ENCODE data around the gene BATF3. TPM values are rescaled to one million over a fixed set of nuclear protein-coding genes. Genes with fewer than 3 reads are reported as not detected.
A peak's percentile ranks its signal among the peaks of the same experiment; 100 is the strongest.

BATF3 gene
- total and polyA plus RNA-seq, 9 of the 15 experiments (the other 6 are each of a cell fraction or from before 2014, with no cell fraction given), result 0.40 to 3.8 (median 2.0) TPM

DNA sequence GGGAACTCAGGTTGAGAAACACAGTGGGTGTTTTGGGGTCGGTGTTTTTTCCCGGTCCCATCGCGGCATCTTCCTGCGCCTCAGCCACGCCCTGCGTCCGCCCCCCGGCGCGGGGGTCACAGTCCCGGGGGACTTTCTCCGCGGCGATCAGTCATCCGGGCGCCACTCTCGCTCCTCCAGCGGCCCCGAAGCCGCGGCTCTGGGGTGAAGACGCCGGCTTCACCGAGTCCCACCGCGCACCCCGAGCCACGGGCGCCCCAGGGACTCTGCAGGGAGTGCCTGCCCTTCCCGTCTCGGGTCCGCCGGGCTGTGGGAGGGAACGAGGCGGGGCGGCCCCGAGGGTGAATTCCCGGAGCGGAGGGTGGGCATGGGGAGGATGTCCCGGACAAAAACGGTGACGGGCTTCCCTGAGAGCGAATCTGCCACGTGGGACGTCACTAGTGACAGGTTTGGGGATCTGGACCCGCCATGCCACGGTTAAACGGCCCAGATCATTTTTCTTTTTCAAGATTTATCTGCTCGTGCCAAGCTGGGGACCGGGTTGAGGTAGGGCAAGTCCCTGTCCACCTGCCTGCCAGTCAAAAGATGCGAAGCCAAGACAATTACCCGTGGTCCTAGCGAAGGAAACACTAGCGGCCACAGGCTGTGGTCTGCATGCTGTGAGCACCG is 717 bp upstream of the BATF3 start:
- Histone ChIP-seq H4K20me1 (replicated peaks; ENCODE audit: control insufficient read depth, insufficient read depth, low read length) (no peaks in the 10 kb centered on the region), H3K79me2 (ENCODE audit: control insufficient read depth, insufficient read depth, low read length) (no peaks in the 10 kb centered on the region), H3K4me2 (ENCODE audit: insufficient read depth, low read length) (peak overlapping the region; percentile 83), H3K4me1 (replicated peaks in 1 of 2; ENCODE audit: control insufficient read depth in 2 of 2, insufficient read depth in 2 of 2, low read length in 2 of 2) (peaks cover 19 to 23% of the 10 kb centered on the region in 2 experiments), H3K9me1 (ENCODE audit: control insufficient read depth, insufficient read depth, low read length) (no peaks in the 10 kb centered on the region), H2AFZ (ENCODE audit: low read depth, low read length) (peak overlapping the region; percentile 50; the same call in 1 of the 2 replicates), H3K27me3 (ENCODE audit: control insufficient read depth in 2 of 2, insufficient read depth in 2 of 2, low read length in 2 of 2) (peaks cover 43 to 45% of the 10 kb centered on the region in 2 experiments), H3K9me3 (replicated peaks; ENCODE audit: control insufficient read depth, insufficient read depth, low read depth, low read length) (no peaks in the 10 kb centered on the region), H3K36me3 (ENCODE audit: control insufficient read depth, insufficient read depth, low read length) (no peaks in the 10 kb centered on the region), H3K27ac (ENCODE audit: extremely low read depth, low read depth, low read length) (no peak overlapping the region), H3K9ac (ENCODE audit: insufficient read depth in 1 of 2, low read depth in 2 of 2, low read length in 2 of 2) (peak overlapping the region in 1 of 2 experiments; percentile 72; a peak in 2 of 4 replicates), H3K4me3 (peak overlapping the region; percentile 46)
- no TSS peak for BruUV-seq (replicated peaks)
- DNase-seq (ENCODE audit: extremely low read depth in 1 of 4, low spot score in 3 of 4) (peak in 2 of 4 experiments; percentile 55 to 57), FAIRE-seq (no peak), ATAC-seq (0 out of 3 replicates have a peak, but pooled peaks have one; percentile 2)
- in situ Hi-C loops (cut with MboI), result no loop called here
- POLR2A ChIA-PET, result interaction anchor here (1.8 kb wide), 1 partner anchor 29 kb away, joined by 4 read pairs; no protein-coding TSS in a partner anchor
- TF ChIP-seq POLR2G (IDR thresholded peaks at IDR 0.05; ENCODE audit: low read depth, low read length) (0 out of 2 replicates have a peak, but pooled peaks have one; percentile 32), FIP1L1 (IDR thresholded peaks at IDR 0.05; ENCODE audit: low read depth, low read length, poor library complexity, severe bottlenecking) (peak; percentile 5), SAFB (IDR thresholded peaks at IDR 0.05; ENCODE audit: borderline replicate concordance, low read depth, low read length) (0 out of 2 replicates have a peak, but pooled peaks have one; percentile 61), FOXK2 (conservative IDR thresholded peaks at IDR 0.05 in 1 of 2, IDR thresholded peaks at IDR 0.05 in 1 of 2; ENCODE audit: low read depth in 2 of 2) (no peak), NFYB (IDR thresholded peaks at IDR 0.05; ENCODE audit: extremely low read depth, insufficient read length) (no peak), KDM2B (CRISPR knock-in tag; IDR thresholded peaks at IDR 0.05) (0 out of 2 replicates have a peak, but pooled peaks have one; percentile 50), PTTG1 (tag; IDR thresholded peaks at IDR 0.05; ENCODE audit: low read depth) (no peak), NR3C1 (CRISPR knock-in tag; IDR thresholded peaks at IDR 0.05) (no peak), EZH2 (IDR thresholded peaks at IDR 0.05; ENCODE audit: borderline replicate concordance, low read depth, low read length) (0 out of 2 replicates have a peak, but pooled peaks have one; percentile 28), HMGN3 (IDR thresholded peaks at IDR 0.05; ENCODE audit: borderline replicate concordance, extremely low read depth, insufficient read length, low read depth, low read length) (no peak), MAZ (CRISPR knock-in tag; conservative IDR thresholded peaks at IDR 0.05 in 1 of 2, IDR thresholded peaks at IDR 0.05 in 1 of 2) (peak in 1 of 2 experiments; percentile 47; a peak in 1 of 4 replicates)
- TF ChIP-seq, protein P1, sequence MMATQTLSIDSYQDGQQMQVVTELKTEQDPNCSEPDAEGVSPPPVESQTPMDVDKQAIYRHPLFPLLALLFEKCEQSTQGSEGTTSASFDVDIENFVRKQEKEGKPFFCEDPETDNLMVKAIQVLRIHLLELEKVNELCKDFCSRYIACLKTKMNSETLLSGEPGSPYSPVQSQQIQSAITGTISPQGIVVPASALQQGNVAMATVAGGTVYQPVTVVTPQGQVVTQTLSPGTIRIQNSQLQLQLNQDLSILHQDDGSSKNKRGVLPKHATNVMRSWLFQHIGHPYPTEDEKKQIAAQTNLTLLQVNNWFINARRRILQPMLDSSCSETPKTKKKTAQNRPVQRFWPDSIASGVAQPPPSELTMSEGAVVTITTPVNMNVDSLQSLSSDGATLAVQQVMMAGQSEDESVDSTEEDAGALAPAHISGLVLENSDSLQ (IDR thresholded peaks at IDR 0.05), result peak; percentile 47
- TF ChIP-seq, protein P2, sequence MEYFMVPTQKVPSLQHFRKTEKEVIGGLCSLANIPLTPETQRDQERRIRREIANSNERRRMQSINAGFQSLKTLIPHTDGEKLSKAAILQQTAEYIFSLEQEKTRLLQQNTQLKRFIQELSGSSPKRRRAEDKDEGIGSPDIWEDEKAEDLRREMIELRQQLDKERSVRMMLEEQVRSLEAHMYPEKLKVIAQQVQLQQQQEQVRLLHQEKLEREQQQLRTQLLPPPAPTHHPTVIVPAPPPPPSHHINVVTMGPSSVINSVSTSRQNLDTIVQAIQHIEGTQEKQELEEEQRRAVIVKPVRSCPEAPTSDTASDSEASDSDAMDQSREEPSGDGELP (CRISPR knock-in tag; IDR thresholded peaks at IDR 0.05; ENCODE audit: borderline replicate concordance), result 0 out of 2 replicates have a peak, but pooled peaks have one; percentile 11
- TF ChIP-seq, protein P3, sequence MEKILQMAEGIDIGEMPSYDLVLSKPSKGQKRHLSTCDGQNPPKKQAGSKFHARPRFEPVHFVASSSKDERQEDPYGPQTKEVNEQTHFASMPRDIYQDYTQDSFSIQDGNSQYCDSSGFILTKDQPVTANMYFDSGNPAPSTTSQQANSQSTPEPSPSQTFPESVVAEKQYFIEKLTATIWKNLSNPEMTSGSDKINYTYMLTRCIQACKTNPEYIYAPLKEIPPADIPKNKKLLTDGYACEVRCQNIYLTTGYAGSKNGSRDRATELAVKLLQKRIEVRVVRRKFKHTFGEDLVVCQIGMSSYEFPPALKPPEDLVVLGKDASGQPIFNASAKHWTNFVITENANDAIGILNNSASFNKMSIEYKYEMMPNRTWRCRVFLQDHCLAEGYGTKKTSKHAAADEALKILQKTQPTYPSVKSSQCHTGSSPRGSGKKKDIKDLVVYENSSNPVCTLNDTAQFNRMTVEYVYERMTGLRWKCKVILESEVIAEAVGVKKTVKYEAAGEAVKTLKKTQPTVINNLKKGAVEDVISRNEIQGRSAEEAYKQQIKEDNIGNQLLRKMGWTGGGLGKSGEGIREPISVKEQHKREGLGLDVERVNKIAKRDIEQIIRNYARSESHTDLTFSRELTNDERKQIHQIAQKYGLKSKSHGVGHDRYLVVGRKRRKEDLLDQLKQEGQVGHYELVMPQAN (IDR thresholded peaks at IDR 0.05; ENCODE audit: borderline replicate concordance), result no peak
- CTCF ChIA-PET (ENCODE audit: low intra/inter-chr PET ratio), result interaction anchor here (0.6 to 1.4 kb wide), 2 partner anchors 82 to 185 kb away, joined by 3 to 4 read pairs; no protein-coding TSS in a partner anchor
- WGBS (ENCODE audit: insufficient coverage, low coverage, missing lambda C conversion rate), result 9% methylated on average over 49 of the region's 56 CpGs
- intact Hi-C loops (cut with micrococcal nuclease), result no loop called here
